22Rv1 (cell line): ENCODE results near the gene GAPT.

Experiments
- H3K27ac ChIP-seq: fragments of 450-650 bp; 2 replicates; pipeline ENCODE4 v1.5.1; 2017
- CTCF ChIP-seq: fragments of 450-650 bp; IDR thresholded peaks from 2 replicates; pipeline ENCODE4 v1.5.1; 2017; ENCODE audit warnings: mild to moderate bottlenecking
- ZFX ChIP-seq: fragments of 450-650 bp; IDR thresholded peaks from 2 replicates; pipeline ENCODE4 v1.6.1; 2017; ENCODE audit warnings: antibody characterized with exemption, borderline replicate concordance

GAPT gene

DNA sequence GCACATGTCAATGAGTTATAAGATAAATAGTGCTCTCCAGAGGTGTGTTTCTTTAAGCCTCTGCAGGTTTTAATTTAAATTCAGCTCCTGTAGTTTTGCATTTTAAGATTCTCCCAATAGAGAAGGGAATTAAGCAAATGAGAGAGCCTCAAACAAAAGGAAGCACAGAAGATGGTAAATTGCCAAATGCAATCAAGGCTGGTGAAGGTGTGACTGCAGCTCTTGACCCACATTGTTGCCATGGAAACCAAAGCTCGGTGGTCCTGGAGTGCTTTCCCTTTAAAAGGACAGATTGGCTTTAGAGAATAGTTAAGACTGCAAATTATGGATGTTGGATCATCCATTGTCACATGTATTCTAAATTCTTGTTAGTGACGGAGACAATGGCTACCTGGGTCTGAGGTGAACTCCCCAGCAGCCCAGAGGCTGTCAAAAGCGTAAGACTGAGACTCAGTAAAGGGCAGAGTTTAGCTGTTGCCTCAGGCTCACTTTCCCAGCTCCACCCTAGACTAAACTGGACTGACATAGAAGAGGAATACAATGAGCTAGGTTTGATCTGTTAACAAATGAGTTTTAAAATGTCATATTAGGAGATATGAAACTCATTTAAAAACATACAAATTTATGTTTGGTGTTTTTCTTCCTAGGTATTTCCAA is 12.3 kb downstream of the GAPT start:
- TF ChIP-seq ZFX = no peak
- no peak for TF ChIP-seq CTCF
- H3K27ac ChIP-seq = no peak overlapping the region

- no peak overlapping the region for H3K27ac ChIP-seq
- TF ChIP-seq ZFX (no peak), CTCF (no peak)
Observed at GRCh38 chr5:58504766-58505165, 13.5 kb downstream of the GAPT start.

GRCh38 chr5:58505502-58505901 is 14.3 kb downstream of the GAPT start:
- TF ChIP-seq ZFX (no peak), CTCF (no peak)
- H3K27ac ChIP-seq = no peak overlapping the region

GRCh38 chr5:58505971-58506640 is 14.9 kb downstream of the GAPT start:
- TF ChIP-seq CTCF (no peak), ZFX (no peak)
- H3K27ac ChIP-seq = no peak overlapping the region

DNA sequence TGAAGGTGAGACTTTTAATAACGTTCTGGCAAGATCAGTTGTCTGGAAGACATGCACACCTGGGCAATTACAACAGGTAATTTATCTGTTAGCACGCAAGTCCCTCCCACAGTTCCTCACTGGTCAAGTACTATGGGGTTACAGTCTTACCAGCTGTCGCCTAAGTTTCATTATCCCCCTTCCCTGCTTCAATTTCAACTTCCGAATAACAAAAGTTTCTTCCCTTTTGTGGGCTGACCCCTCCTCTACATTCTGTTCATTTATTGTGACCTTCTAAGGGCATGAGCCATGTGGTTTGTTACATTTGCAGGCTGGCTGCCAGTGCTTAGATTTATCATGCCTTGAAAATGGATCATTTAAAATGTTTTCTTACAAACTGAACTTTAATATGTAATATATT is 16.5 kb downstream of the GAPT start:
- no peak overlapping the region for H3K27ac ChIP-seq
- TF ChIP-seq CTCF = no peak
- no peak for TF ChIP-seq ZFX

GRCh38 chr5:58517198-58517597 is 26.0 kb downstream of the GAPT start:
- no peak overlapping the region for H3K27ac ChIP-seq
- no peak for TF ChIP-seq ZFX
- no peak for TF ChIP-seq CTCF

GRCh38 chr5:58523956-58524355 is 32.7 kb downstream of the GAPT start:
- no peak for TF ChIP-seq CTCF
- no peak for TF ChIP-seq ZFX
- no peak overlapping the region for H3K27ac ChIP-seq
